A204.1 (cell line): ENCODE data around the gene HOXA3.

ENCODE experiments used
- FAIRE-seq: peaks from 2 replicates; lab custom pipeline; 2012; peaks lifted over from hg19 to GRCh38; lab: Jason Lieb, UNC

HOXA3 gene

DNA sequence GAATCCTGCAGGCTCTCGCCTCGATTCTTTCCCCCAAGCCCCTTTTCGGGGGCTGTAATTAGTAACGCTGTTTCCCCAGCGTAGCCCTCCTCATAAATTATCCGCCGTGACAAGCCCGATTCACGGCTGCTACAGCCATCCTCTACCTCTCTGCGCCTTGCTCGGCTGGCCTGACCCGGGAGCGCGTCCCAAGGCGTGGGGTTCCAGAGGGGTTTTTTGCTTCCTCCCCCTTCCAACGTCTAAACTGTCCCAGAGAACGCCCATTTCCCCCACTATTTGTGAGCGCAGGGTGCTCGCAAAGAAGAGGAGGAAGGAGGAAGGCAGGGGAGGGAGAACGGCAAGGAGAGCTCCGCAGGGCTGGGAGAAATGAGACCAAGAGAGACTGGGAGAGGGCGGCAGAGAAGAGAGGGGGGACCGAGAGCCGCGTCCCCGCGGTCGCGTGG is 9.8 kb downstream of the HOXA3 start:
- no peak for FAIRE-seq

DNA sequence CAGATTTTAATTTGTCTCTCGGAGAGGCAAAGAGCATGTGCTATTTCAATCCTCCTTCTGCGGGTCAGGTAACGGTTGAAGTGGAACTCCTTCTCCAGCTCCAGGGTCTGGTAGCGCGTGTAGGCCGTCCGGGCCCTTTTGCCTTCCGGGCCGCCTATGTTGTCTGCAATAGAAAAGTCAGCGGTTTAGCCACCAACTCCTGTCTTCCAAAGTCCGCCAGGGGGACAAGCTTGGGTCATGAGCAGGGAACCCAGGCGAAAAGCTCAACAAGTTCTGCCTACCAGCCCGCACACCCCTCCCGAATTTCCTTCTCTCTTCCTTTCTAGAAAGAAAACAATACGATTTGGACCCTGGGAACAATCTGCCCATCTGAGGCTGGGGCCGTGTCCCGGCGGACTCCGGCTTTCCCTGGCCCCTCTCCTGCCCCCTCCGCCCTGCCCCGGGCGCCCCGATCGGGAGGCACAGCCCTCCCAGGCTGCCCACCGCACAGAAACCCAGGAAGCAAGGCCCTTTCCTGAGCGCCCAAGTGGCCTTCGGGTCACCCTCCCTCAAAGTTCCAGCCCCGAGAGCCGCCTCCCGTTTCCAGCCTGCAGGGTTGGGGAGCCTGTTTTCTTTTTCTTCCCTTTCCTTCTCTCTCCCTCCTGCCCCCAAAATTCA is 10.3 kb downstream of the HOXA3 start:
- FAIRE-seq = no peak

DNA sequence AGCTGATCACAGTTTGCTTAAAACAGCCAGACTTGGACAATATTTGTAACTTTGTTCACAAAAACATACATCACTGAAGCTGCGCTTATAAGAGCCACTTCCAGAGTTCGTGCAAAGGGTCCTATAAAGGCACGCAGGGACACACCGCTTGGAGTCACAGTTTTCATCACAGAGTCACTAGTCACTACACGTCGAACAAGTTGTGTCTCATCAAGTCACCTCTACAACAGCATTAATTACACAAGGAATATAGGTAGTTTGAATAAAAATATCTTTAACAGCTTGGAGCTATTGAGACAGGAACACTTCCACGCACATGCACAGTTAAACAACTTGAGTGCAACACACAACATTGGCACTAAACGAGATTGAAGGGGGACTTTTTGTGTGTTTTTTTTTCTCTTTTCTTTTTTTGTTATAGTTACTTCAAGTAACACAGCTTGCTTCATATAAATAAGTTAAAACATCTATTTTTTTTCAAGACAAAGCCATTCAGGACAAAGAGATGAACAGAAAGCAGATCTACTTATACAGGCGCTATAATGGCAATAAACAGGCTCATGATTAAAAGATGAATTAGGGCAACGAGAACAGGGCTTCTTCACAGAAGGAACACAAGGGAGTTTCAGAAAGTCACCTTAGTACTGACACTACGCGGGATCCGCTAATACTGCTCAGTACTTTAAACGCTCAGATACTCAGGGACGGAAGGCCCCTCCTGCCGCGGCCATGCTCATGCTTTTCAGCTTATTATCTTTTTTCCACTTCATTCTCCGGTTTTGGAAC is 11.1 kb downstream of the HOXA3 start:
- FAIRE-seq = no peak

DNA sequence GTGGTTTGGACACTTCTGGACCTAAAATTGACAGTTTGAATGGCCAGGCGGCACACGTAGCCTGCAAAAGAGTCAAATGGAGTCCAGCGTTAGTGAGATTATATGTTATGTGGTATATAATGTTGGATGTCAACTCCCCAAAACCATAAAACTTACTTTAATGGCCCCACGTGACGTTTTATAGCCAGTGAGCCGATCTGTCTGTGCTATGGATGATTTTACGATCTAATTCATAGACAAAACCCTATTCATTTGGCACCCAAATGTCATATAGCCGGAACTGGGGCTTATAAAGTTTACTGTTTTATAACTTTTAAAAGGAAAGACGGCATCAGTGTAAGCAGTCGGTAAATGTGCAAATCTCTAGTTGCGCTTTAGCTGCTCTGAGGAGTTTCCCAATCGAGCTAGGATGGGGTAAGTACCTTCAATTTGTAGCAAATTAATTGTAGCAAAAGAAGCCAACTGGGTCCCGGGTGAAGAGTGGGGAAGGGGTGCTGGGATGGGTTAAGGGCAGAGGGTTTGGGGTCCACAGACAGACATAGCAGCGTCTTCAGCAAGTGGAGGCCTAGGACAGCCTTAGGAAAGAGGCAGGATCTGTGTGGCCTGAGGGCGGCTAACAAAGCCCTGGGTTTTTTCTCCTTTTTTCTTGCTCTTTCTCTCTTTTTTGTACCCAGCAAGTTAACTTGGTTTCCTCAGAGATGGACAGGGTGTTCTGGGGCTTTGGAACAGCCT is 12.1 kb downstream of the HOXA3 start:
- no peak for FAIRE-seq

DNA sequence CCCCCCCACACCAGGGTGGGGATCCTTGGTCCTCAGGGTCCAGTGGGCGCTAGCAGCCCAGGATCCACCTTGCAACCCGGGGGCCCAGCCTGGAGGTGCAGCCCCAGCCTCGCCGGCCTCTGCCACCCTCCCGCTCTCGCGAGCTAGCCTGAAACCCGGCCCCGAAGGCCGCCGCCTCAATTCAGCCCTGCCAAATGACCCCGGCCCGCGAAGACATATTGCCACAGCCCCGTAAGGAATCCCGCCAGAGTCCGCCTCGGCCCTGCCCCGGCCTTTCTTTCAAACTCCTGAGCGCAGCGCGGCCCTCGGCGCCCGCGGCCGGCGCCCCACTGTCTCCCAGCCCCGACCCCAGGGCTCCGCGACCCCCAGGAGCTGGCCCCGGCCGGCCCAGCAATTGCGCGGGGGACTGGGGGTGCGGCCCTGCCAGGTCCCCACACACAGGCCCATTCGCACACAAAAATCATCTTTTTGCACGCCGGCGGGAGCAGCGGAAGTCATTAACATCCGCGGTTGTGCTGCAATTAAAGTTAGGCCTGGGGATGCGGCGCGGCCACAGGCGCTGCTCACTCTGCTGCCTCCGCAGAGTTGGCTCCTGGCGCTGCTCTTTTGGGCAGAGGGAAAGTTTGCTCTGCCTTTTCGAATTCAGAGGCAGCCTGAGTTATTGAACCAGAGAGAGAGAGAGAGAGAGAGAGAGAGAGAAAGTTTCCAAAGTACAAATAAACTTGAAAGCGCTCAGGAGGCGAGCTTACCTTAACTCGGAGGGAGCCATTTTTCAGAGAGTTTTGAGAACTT is 12.9 kb downstream of the HOXA3 start:
- FAIRE-seq = no peak

DNA sequence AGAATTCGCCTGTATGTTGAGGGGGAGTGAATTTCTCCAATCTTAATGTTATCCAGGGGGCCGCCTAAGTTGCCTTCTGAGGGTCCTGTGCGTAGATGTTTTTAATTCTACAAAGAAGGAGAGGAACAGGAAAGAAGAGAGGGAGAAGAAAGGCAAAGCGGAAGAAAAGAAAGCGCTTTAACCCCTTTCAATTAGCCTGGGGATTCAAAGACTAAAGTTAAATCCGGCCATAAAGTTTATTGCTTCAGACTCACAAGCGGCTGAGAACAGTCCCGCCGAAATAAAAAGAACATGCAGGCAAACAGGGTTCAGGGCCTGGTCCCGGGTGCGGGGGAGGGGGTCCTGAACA is 13.4 kb downstream of the HOXA3 start:
- FAIRE-seq = no peak

DNA sequence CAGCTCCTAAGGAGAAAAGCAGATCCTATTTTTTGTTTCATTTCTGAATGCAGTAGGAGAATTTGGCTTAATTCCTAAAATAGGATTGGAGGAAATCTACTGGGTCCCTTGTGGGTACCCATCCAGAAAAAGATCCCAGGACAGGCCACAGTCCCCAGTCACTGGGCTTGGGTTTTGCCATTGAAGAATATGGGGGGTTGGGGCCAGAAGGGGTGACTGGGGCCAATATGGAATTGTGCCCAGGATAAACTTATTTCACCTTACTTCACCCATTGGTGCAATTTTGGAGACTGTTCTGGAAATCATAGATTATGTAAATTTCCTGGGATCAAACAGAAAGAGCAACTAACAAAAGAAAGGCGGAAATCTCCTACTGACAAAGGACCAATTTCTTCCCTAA is 13.9 kb downstream of the HOXA3 start:
- no peak for FAIRE-seq

DNA sequence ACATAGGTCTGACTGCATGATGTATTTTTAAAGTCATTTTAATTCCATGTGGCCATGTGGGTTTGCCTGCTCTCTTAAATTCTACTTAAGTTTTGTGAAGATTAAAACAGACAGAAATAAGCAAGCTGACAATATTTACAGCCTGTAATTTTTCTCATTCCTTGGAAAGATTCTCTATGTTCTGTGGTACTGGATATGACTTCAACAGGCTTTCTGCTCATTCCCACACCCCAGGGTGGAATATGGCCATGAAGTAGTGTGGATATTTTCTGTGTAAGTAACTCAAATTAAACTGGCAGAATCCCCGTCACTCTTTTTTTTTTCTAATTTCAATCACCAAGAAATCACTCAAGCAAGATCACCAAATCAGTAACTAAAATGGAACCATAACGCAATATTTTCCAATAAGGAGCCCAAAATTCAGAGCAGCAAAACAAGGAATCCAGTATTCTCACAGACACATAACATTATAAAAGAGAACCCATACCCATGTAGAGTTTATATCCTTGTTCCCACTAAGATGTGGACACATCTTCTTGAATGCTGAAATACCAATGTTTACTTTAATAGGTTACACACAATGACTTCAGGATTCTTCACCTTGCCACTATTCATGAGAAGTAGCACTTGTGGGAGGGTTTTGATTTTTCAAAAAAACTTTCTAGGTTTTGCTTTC is 14.6 kb downstream of the HOXA3 start:
- no peak for FAIRE-seq

DNA sequence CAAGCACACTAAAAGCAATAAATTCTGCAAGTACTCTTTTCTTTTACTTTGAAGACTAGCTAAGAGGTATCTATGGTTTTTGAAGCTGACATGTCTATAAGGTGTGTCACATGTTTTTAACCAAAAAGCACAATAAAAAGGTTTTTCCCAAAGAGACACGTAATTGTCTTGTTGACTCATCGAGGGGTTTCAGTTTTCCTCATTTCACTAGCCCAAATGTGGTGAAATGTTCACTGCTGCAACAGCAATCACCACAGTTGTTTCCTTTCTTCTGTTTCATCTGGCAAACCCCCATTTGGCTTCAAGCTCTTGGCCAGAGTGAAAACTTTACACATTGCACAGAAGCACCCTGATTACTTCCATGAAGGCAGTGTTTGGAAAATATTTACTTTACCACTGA is 18.0 kb downstream of the HOXA3 start:
- no peak for FAIRE-seq

DNA sequence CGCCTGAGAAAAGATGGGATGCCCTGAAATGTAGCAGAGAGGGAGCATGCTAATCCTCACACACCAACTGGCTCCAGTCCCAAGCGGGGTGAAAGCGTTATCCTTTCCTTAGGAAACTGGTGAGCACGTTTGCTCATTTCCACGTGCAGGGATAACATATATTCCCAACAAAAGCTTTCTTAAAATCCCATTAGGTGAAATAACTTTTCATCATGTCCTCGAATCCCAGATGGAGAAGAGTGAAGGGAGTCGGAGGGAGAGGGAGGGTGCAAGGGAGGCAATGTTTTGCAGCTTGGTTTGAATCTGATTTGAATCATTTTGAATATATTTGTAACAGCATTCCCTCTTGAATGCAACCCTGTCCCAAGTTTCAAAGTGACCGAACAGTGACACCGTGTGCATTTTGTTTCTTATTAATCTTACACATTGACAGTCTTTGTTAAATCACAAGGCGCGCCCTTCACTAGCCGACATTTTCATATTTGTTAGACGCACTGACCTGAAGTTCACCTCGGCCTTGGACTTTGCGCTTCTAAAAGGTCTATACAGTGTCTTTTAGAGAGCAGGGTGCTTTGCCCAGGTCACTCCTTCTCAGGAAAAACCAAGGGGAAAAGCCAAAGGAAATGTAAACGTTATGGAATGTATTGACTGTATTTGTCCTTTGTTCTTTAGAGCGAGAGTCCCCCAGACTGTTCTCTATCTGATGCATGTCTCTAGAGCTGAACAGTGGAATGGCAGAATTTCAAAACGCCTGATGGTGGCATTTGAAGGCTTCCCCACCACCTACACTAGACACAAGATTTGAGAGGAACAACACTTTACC is 18.8 kb downstream of the HOXA3 start:
- no peak for FAIRE-seq

DNA sequence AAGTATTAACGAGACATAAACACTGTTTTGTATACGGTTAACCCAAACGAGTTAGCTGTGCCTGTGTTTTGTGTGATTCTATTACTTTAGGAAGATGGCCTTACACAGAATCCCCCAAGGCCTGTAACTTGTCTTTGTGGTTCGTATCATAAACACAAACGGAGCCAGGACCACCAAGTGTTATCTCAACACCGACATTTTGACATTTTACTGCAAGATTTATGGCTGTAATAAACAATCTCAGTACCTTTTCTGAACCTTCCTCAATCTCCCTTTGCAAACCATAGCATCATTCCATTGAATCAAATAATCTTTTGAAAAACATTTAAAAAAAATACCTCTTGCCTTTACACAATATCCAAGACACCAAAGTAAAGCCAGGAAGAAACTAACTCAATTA is 19.4 kb downstream of the HOXA3 start:
- no peak for FAIRE-seq

DNA sequence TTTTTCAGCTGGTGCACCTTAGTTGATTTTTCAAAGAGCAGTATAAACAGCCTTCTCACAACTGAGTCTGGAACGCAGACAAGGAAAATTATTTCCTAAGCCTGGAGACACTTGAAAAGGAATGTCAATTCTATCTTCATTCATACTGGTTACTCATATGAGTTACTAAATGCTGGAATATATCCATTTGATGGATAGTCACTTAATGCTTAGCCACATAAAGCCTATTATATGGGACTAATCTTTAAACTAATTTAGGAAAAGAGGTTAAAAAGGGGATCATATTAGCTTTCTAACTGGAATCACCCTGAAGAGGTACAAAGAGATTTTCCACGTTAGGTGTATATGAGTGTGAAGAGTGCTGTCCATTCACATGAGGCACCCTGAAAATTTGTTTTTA is 20.2 kb downstream of the HOXA3 start:
- no peak for FAIRE-seq

DNA sequence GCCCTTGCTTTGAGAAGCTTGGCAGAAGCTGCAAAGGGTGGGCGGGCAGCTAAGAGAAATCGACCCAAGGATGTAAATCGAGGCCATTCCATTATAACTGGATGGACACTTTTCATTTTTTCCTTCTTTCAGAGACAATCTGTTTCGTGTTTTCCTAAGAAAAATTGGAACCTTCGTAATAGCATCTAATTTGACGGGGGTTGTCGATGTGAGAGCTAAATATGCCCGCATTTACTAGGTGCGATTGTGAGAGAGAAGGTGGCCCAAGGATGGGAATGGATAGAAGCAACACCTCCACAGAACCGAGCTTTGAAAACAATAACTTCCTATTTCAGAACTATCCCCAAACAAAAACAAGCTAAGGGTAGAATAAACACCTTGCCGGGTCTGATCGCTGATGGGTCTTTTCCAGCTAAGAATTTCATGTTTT is 21.0 kb downstream of the HOXA3 start:
- FAIRE-seq = no peak

DNA sequence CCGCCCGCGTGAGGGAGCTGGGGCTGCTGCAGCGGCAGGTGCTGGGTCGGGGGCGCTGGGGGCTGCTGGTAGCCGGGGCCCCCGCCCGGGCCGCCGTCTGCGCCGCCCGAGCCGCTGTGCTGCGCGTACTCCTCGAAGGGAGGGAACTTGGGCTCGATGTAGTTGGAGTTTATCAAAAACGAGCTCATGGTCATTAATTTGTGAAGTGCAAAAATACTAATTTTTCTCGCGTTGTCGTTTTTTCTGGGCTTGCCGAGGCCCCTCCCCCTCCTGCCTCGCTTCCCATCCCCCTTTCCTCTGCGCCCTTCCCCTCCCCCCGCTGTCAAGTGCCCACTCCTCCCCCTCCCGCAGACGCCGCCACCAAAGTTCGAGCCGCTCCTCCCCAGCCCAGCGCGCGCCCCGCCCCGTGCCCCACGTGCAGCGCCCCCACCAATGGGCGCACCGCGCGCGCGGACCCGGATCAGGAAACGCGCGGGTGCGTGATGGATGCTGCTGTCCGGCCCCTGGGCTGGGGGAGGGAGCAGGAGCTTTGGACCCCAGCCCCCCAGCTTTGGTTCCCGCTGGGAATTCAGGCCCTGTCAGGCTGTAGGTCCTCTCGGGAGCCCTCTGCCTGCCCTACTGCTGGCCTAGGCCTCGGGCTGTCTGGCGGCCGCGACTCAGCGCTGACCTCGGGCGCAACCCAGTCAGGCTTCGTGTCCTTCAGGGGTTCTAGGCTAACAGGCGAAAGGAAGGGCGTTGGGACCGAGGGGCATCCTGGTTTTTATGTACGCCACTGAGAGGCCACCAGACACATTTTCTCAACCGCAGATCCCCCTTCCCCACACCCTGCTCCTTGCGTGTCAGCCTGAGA is 21.6 kb downstream of the HOXA3 start, which contains the start of gene HOXA4:
HOXA4 (minus strand) TSS at position 218 of the 850 bp plus-strand sequence; CDS start at position 194, 24 bp downstream.
- no peak for FAIRE-seq

DNA sequence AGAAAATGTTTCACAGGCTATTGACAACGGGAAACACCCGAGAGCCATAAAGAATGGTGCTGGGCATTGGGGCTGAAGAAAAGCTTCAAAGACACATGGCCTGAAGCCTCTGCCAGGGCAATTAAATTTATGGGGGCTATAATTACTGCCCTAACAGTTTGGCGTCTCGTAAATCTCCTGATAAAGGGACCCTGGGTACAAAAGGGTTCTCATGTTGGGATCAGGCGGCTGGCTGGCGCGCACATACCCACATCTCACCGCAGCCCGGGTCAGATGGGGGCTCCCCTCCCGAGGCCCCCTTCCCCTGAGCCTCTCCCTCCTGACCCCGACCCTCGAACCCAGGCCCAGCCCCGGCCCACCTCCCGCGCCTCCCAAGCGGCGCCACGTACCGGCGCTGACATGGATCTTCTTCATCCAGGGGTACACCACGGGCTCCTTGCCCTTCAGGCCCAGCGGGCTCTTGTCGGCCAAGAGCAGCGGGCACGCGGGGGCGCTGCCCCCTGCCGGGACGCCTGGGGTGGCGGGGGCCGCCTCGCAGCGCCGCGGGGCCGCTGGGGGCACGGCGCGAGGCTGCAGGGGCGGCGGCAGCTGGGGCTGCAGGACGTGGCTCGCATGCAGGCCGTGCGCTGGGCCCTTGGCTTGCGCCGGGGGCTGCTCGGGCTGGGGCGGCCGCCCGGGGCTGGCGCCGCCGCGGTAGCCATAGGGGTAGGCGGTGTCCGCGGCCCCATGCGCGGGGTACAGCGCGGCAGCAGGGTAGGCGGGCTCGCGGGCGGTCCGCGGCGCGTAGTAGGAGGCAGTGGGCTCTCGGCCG is 22.4 kb downstream of the HOXA3 start:
- FAIRE-seq = no peak

DNA sequence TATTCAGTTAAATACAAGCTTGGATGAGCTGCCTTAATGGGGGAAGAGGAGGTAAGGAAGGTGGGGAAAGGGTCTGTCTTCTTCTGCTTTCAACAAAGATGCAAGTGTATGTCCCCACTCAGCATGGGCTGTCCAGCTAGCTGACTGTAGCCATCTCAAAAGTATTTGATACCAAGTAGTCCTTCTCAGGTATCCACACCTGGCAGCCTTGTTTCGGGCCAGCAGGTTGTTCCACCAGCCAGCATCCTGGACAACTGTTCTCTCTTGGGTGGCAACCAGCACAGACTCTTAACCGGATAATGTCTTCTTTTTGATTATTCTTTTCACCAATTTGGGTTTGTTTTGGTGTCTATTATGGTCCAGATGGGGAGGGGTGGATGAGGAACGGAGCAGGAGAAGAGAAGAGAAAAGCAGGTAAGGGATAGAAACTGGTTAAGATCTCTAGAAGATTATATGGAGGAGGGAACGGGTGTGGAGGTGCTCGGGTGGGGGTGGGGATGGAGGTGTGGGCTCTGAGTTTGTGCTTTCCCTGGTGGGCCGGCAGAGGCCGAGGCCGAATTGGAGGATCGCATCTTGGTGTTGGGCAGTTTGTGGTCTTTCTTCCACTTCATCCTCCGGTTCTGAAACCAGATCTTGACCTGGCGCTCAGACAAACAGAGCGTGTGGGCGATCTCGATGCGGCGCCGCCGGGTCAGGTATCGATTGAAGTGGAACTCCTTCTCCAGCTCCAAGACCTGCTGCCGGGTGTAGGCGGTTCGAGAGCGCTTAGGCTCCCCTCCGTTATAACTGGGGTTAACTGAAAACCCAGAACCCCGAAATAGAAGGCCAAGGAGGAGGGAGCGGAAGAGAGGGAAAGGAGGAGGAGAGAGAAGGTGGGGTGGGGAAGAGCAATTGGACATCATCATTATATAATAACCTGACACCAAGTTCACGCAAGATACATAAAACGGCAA is 23.3 kb downstream of the HOXA3 start:
- FAIRE-seq = no peak

DNA sequence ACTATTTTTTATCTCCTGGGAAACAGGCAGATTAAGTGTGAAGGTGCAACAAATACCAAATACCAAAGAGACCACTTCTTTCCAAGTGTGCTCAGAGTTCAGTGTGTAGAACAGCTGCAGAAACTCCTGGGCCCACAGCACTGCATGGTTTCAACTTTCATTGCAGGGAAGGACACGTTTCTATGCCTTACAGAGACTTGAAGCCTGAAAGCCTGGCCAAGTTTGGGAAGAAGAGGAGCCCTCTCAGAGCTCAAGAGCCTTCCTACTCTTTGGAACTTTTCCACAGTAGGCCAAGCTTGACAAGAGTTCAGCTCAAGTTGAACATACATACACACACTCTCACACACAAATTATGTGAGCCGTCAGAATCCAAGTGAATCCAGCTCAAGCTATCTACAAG is 24.3 kb downstream of the HOXA3 start:
- FAIRE-seq = no peak
